Cerebellar cortex (tissue), 1 donor: ENCODE data around the gene RAB30.

Source experiments
- DNase-seq: peaks from one replicate; pipeline ENCODE4 v3.0.0-alpha.2; 2015; ENCODE audit warnings: low spot score

The RAB30 gene

GRCh38 chr11:83071567-83072349 lies at the start of gene RAB30:
Gene RAB30 (minus strand): TSS chr11:83071897. CDS start chr11:82997316, 74,581 bp downstream.
- peak; percentile 100 for DNase-seq

- no peak for DNase-seq
These were observed 48.6 kb upstream of the RAB30 start for GRCh38 chr11:83120327-83120726.

- no peak for DNase-seq
These were observed 47.5 kb upstream of the RAB30 start for GRCh38 chr11:83119216-83119615.

GRCh38 chr11:83118814-83119213 lies 47.1 kb upstream of the RAB30 start:
- no peak for DNase-seq

- no peak for DNase-seq
These were observed 44.4 kb upstream of the RAB30 start for GRCh38 chr11:83116015-83116641.

GRCh38 chr11:83115551-83115950 lies 43.9 kb upstream of the RAB30 start:
- no peak for DNase-seq

- no peak for DNase-seq
These were observed 43.3 kb upstream of the RAB30 start for GRCh38 chr11:83115026-83115425.

GRCh38 chr11:83112886-83113285 lies 41.2 kb upstream of the RAB30 start:
- no peak for DNase-seq

GRCh38 chr11:83105168-83105567 lies 33.5 kb upstream of the RAB30 start:
- DNase-seq = no peak

GRCh38 chr11:83102834-83103233 lies 31.1 kb upstream of the RAB30 start:
- no peak for DNase-seq

- no peak for DNase-seq
These were observed 25.9 kb upstream of the RAB30 start for GRCh38 chr11:83097429-83098075.

GRCh38 chr11:83093634-83094033 lies 21.9 kb upstream of the RAB30 start:
- no peak for DNase-seq

GRCh38 chr11:83092488-83093384 lies 21.0 kb upstream of the RAB30 start:
- DNase-seq = no peak

- no peak for DNase-seq
These were observed 17.3 kb upstream of the RAB30 start for GRCh38 chr11:83088965-83089364.

- peak; percentile 32 for DNase-seq
These were observed 15.3 kb upstream of the RAB30 start for GRCh38 chr11:83087035-83087434.

GRCh38 chr11:83079820-83080219 lies 8.1 kb upstream of the RAB30 start:
- DNase-seq = no peak

- DNase-seq = no peak
These were observed 6.6 kb upstream of the RAB30 start for GRCh38 chr11:83078269-83078668.

GRCh38 chr11:83073884-83074283 lies 2.2 kb upstream of the RAB30 start:
- no peak for DNase-seq

GRCh38 chr11:83073258-83073657 lies 1.6 kb upstream of the RAB30 start:
- DNase-seq = no peak

GRCh38 chr11:83072350-83073242 lies 899 bp upstream of the RAB30 start:
- no peak for DNase-seq
